GM21526 (cell line): ENCODE results near the gene SH3RF3.

Experiments used
- ATAC-seq: cut with Tn5 transposase; IDR thresholded peaks from one replicate; pipeline ENCODE4 v1.9.1; 2021; ENCODE audit warnings: moderate library complexity; ENCODE audit not compliant: unreplicated experiment, low FRiP score

Gene SH3RF3

GRCh38 chr2:109365131-109365530 lies 236.1 kb downstream of the SH3RF3 start:
- ATAC-seq = no peak

- ATAC-seq = no peak
Observed at GRCh38 chr2:109367683-109368082, 238.7 kb downstream of the SH3RF3 start.

- no peak for ATAC-seq
Observed at GRCh38 chr2:109368798-109369197, 239.8 kb downstream of the SH3RF3 start.

- ATAC-seq = no peak
Observed at GRCh38 chr2:109369671-109370191, 240.7 kb downstream of the SH3RF3 start.

- no peak for ATAC-seq
Observed at GRCh38 chr2:109370399-109371035, 241.5 kb downstream of the SH3RF3 start.

GRCh38 chr2:109371481-109372170 lies 242.6 kb downstream of the SH3RF3 start:
- no peak for ATAC-seq

GRCh38 chr2:109372171-109372568 lies 243.2 kb downstream of the SH3RF3 start:
- ATAC-seq = no peak

GRCh38 chr2:109372614-109373013 lies 243.6 kb downstream of the SH3RF3 start:
- ATAC-seq = no peak

- ATAC-seq = no peak
Observed at GRCh38 chr2:109373791-109374547, 245.0 kb downstream of the SH3RF3 start.

GRCh38 chr2:109374548-109375130 lies 245.6 kb downstream of the SH3RF3 start:
- no peak for ATAC-seq

- ATAC-seq = no peak
Observed at GRCh38 chr2:109375131-109375561, 246.1 kb downstream of the SH3RF3 start.

GRCh38 chr2:109375656-109376055 lies 246.7 kb downstream of the SH3RF3 start:
- no peak for ATAC-seq

- ATAC-seq = no peak
Observed at GRCh38 chr2:109376115-109376514, 247.1 kb downstream of the SH3RF3 start.

- no peak for ATAC-seq
Observed at GRCh38 chr2:109376796-109377495, 247.9 kb downstream of the SH3RF3 start.

GRCh38 chr2:109377976-109378375 lies 249.0 kb downstream of the SH3RF3 start:
- ATAC-seq = no peak

- ATAC-seq = no peak
Observed at GRCh38 chr2:109378682-109379081, 249.7 kb downstream of the SH3RF3 start.

- no peak for ATAC-seq
Observed at GRCh38 chr2:109379507-109379906, 250.5 kb downstream of the SH3RF3 start.

GRCh38 chr2:109380502-109381326 lies 251.7 kb downstream of the SH3RF3 start:
- ATAC-seq = no peak

- no peak for ATAC-seq
Observed at GRCh38 chr2:109381327-109381820, 252.4 kb downstream of the SH3RF3 start.
